ENCODE results near the gene PCSK6.

PCSK6 gene

GRCh38 chr15:101463270-101463669, 26.2 kb downstream of the PCSK6 start:
- no peak for TF ChIP-seq CTCF (IDR thresholded peaks at IDR 0.05; ENCODE audit: control insufficient read depth, insufficient read depth, low read depth, low read length, missing control alignments)
- no peak for DNase-seq (ENCODE audit: low read depth)
- H3K4me3 ChIP-seq (ENCODE audit: control insufficient read depth, low read depth, low read length) = no peak overlapping the region

- DNase-seq (ENCODE audit: low read depth) = no peak
- TF ChIP-seq CTCF (IDR thresholded peaks at IDR 0.05; ENCODE audit: control insufficient read depth, insufficient read depth, low read depth, low read length, missing control alignments) = no peak
- no peak overlapping the region for H3K4me3 ChIP-seq (ENCODE audit: control insufficient read depth, low read depth, low read length)
These were observed 28.4 kb downstream of the PCSK6 start for GRCh38 chr15:101461097-101461496.

GRCh38 chr15:101459579-101460300, 29.8 kb downstream of the PCSK6 start:
- H3K4me3 ChIP-seq (ENCODE audit: control insufficient read depth, low read depth, low read length) = no peak overlapping the region
- no peak for TF ChIP-seq CTCF (IDR thresholded peaks at IDR 0.05; ENCODE audit: control insufficient read depth, insufficient read depth, low read depth, low read length, missing control alignments)
- no peak for DNase-seq (ENCODE audit: low read depth)

- no peak overlapping the region for H3K4me3 ChIP-seq (ENCODE audit: control insufficient read depth, low read depth, low read length)
- no peak for DNase-seq (ENCODE audit: low read depth)
- no peak for TF ChIP-seq CTCF (IDR thresholded peaks at IDR 0.05; ENCODE audit: control insufficient read depth, insufficient read depth, low read depth, low read length, missing control alignments)
These were observed 30.5 kb downstream of the PCSK6 start for GRCh38 chr15:101458908-101459578.

- no peak for DNase-seq (ENCODE audit: low read depth)
- TF ChIP-seq CTCF (IDR thresholded peaks at IDR 0.05; ENCODE audit: control insufficient read depth, insufficient read depth, low read depth, low read length, missing control alignments) = no peak
These were observed 31.2 kb downstream of the PCSK6 start for GRCh38 chr15:101458158-101458900.

GRCh38 chr15:101457696-101458095, 31.8 kb downstream of the PCSK6 start:
- H3K4me3 ChIP-seq (ENCODE audit: control insufficient read depth, low read depth, low read length) = no peak overlapping the region
- no peak for TF ChIP-seq CTCF (IDR thresholded peaks at IDR 0.05; ENCODE audit: control insufficient read depth, insufficient read depth, low read depth, low read length, missing control alignments)
- no peak for DNase-seq (ENCODE audit: low read depth)

More at GRCh38 chr15:101458158-101458900, 31.2 kb downstream of the PCSK6 start:
- no peak overlapping the region for H3K4me3 ChIP-seq (ENCODE audit: control insufficient read depth, low read depth, low read length)
